Stimulated activated CD4-positive, alpha-beta T cell treated with anti-CD3 and anti-CD28 coated beads, Interleukin-15, amount 100 ng/mL, for 48 hours (primary cell): Measurements from ENCODE around the gene SETBP1.

Experiments used
- DNase-seq, 2 donors: peaks; one replicate each; pipeline ENCODE4 v3.0.0-alpha.2; 2020; ENCODE audit warnings: low read depth in 2 of 2

SETBP1 gene

GRCh38 chr18:44936485-44936884 is 255.8 kb downstream of the SETBP1 start:
- no peak for DNase-seq

GRCh38 chr18:44937960-44938719 is 257.5 kb downstream of the SETBP1 start:
- no peak for DNase-seq

GRCh38 chr18:44938720-44939665 is 258.3 kb downstream of the SETBP1 start:
- no peak for DNase-seq

GRCh38 chr18:44941516-44941915 is 260.8 kb downstream of the SETBP1 start:
- no peak for DNase-seq

GRCh38 chr18:44942073-44942472 is 261.4 kb downstream of the SETBP1 start:
- DNase-seq, result no peak

GRCh38 chr18:44943311-44943881 is 262.7 kb downstream of the SETBP1 start:
- DNase-seq, result no peak

- DNase-seq, result no peak
Measured at GRCh38 chr18:44944461-44944860, 263.8 kb downstream of the SETBP1 start.

GRCh38 chr18:44945888-44946401 is 265.3 kb downstream of the SETBP1 start:
- no peak for DNase-seq

- no peak for DNase-seq
Measured at GRCh38 chr18:44946529-44947113, 265.9 kb downstream of the SETBP1 start.

GRCh38 chr18:44949967-44950366 is 269.3 kb downstream of the SETBP1 start:
- no peak for DNase-seq

GRCh38 chr18:44950685-44951195 is 270.1 kb downstream of the SETBP1 start:
- DNase-seq, result no peak

GRCh38 chr18:44951748-44952147 is 271.1 kb downstream of the SETBP1 start:
- no peak for DNase-seq

- DNase-seq, result no peak
Measured at GRCh38 chr18:44954257-44954656, 273.6 kb downstream of the SETBP1 start.

- no peak for DNase-seq
Measured at GRCh38 chr18:44955825-44956224, 275.1 kb downstream of the SETBP1 start.

GRCh38 chr18:44957025-44957424 is 276.3 kb downstream of the SETBP1 start:
- DNase-seq, result no peak

GRCh38 chr18:44957461-44957860 is 276.8 kb downstream of the SETBP1 start:
- no peak for DNase-seq

GRCh38 chr18:44958040-44958439 is 277.4 kb downstream of the SETBP1 start:
- DNase-seq, result no peak

GRCh38 chr18:44958455-44958854 is 277.8 kb downstream of the SETBP1 start:
- DNase-seq, result no peak

- DNase-seq, result no peak
Measured at GRCh38 chr18:44959013-44959412, 278.3 kb downstream of the SETBP1 start.

- no peak for DNase-seq
Measured at GRCh38 chr18:44960580-44960979, 279.9 kb downstream of the SETBP1 start.

- no peak for DNase-seq
Measured at GRCh38 chr18:44961288-44961995, 280.8 kb downstream of the SETBP1 start.
